GM12878 (cell line): Measurements from ENCODE around the gene ZNF574. TPM values are rescaled to one million over a fixed set of nuclear protein-coding genes. Genes with fewer than 3 reads are reported as not detected.

Source experiments
- ATAC-seq: fragments of 200-7000 bp; cut with Tn5 transposase; 3 replicates; pipeline ENCODE4 v1.9.1; 2020; ENCODE audit warnings: mild to moderate bottlenecking, moderate library complexity
- BruUV-seq: library from RNA; stranded (reverse); fragments of 400-500 nt; replicated peaks from 2 replicates; lab custom pipeline; 2021; lab: Mats Ljungman, UMichigan
- CTCF ChIA-PET: fragments of 300-600 bp; sonication (Branson Sonifier 250); formaldehyde crosslinking; extraction: SDS; loops from one replicate; lab custom pipeline; 2021; ENCODE audit warnings: inconsistent platforms; lab: Yijun Ruan, JAX
- POLR2A ChIA-PET: fragments of 350-600 bp; formaldehyde crosslinking; extraction: SDS; loops from one replicate; lab custom pipeline; 2021; ENCODE audit warnings: inconsistent platforms; lab: Charles Lee
- RAD21 ChIA-PET: fragments of 300-600 bp; sonication (Branson Sonifier 250); formaldehyde crosslinking; loops from one replicate; lab custom pipeline; 2023; ENCODE audit warnings: antibody characterized with exemption; ENCODE audit not compliant: unreplicated experiment; lab: Charles Lee
- SMC1A ChIA-PET: fragments of 300-600 bp; sonication (Branson Sonifier 250); formaldehyde crosslinking; loops from one replicate; lab custom pipeline; 2023; ENCODE audit not compliant: unreplicated experiment, uncharacterized antibody; lab: Charles Lee
- DNase-seq: peaks from one replicate; pipeline ENCODE4 v3.0.0-alpha.2; 2011; ENCODE audit warnings: low read depth, low spot score
- FAIRE-seq: peaks from 3 replicates; lab custom pipeline; 2011; peaks lifted over from hg19 to GRCh38; lab: Jason Lieb, UNC
- H2AFZ ChIP-seq: 2 replicates; pipeline ENCODE4 v1.6.0; 2011; ENCODE audit warnings: low read depth, low read length, control low read depth; ENCODE audit not compliant: control insufficient read depth
- H3K27ac ChIP-seq: 2 replicates; pipeline ENCODE4 v1.5.1; 2011; ENCODE audit warnings: control low read depth; ENCODE audit not compliant: control insufficient read depth, insufficient read depth
- H3K27me3 ChIP-seq, 2 experiments: replicated peaks in 1 of 2; 2 replicates each; pipeline versions ENCODE4 v1.6.0 to v1.6.1; 2011; ENCODE audit warnings: low read length in 1 of 2; ENCODE audit not compliant: control insufficient read depth in 2 of 2, insufficient read depth in 2 of 2
- H3K36me3 ChIP-seq, 2 experiments: 2 replicates each; pipeline ENCODE4 v1.5.1; 2011; ENCODE audit warnings: low read length in 1 of 2; ENCODE audit not compliant: control insufficient read depth in 2 of 2, insufficient read depth in 2 of 2
- H3K4me1 ChIP-seq: 2 replicates; pipeline ENCODE4 v1.6.1; 2011; ENCODE audit warnings: mild to moderate bottlenecking, low read length, moderate library complexity, mixed read lengths; ENCODE audit not compliant: control insufficient read depth, insufficient read depth
- H3K4me2 ChIP-seq: 2 replicates; pipeline ENCODE4 v1.6.0; 2011; ENCODE audit warnings: control low read depth; ENCODE audit not compliant: control insufficient read depth, insufficient read depth
- H3K4me3 ChIP-seq: fragments of 200-600 bp; sonication (generic); 2 replicates; pipeline ENCODE4 v1.5.1; 2016
- H3K79me2 ChIP-seq: 2 replicates; pipeline ENCODE4 v1.6.0; 2011; ENCODE audit warnings: low read length; ENCODE audit not compliant: control insufficient read depth, insufficient read depth
- H3K9ac ChIP-seq: 2 replicates; pipeline ENCODE4 v1.8.0; 2011; ENCODE audit warnings: low read length, control low read depth, mixed read lengths; ENCODE audit not compliant: control insufficient read depth, insufficient read depth
- H3K9me3 ChIP-seq: replicated peaks from 3 replicates; pipeline ENCODE4 v1.5.1; 2011; ENCODE audit warnings: mild to moderate bottlenecking, low read length; ENCODE audit not compliant: control insufficient read depth, insufficient read depth
- H4K20me1 ChIP-seq: 2 replicates; pipeline ENCODE4 v1.6.0; 2011; ENCODE audit not compliant: control insufficient read depth, insufficient read depth
- CREM ChIP-seq: IDR thresholded peaks from 2 replicates; pipeline ENCODE4 v1.6.1; 2014; ENCODE audit warnings: antibody characterized with exemption, low read depth
- FOXK2 ChIP-seq: fragments of 450-650 bp; IDR thresholded peaks from 2 replicates; pipeline ENCODE4 v1.6.1; 2017; ENCODE audit warnings: mild to moderate bottlenecking, moderate library complexity
- IKZF1 ChIP-seq: fragments of 450-650 bp; conservative IDR thresholded peaks from 2 replicates; pipeline ENCODE4 v1.6.1; 2017; ENCODE audit warnings: antibody characterized with exemption, mild to moderate bottlenecking
- JUND ChIP-seq: IDR thresholded peaks from 2 replicates; pipeline ENCODE4 v1.6.1; 2012; ENCODE audit warnings: low read depth, mild to moderate bottlenecking, low read length, improper control_type of control experiment, moderate library complexity
- NR2F1 ChIP-seq: fragments of 450-650 bp; conservative IDR thresholded peaks from 2 replicates; pipeline ENCODE4 v1.6.1; 2017; ENCODE audit warnings: mild to moderate bottlenecking
- RB1 ChIP-seq: fragments of 450-650 bp; formaldehyde crosslinking; IDR thresholded peaks from 2 replicates; pipeline ENCODE4 v1.6.1; 2017; ENCODE audit warnings: mild to moderate bottlenecking, borderline replicate concordance
- SP1 ChIP-seq: IDR thresholded peaks from one replicate; pipeline ENCODE4 v1.6.1; 2011; ENCODE audit warnings: low read depth, low read length
- WGBS: methylation state at CpG from one replicate; pipeline ENCODE4 v1.1.6; 2016; ENCODE audit warnings: low lambda C conversion rate; ENCODE audit not compliant: insufficient replicate concordance, insufficient coverage; ENCODE audit errors: missing lambda C conversion rate; 5-methylcytosine and 5-hydroxymethylcytosine counted together
- in situ Hi-C: fragments of 300-500 bp; cut with MboI; formaldehyde crosslinking; loops from 9 replicates; pipeline ENCODE4 v1.14.3; 2018; ENCODE audit warnings: mixed read lengths
- intact Hi-C: fragments of 100-400 bp; cut with micrococcal nuclease; formaldehyde crosslinking; loops from one replicate; pipeline ENCODE4 v1.14.2; 2022; ENCODE audit not compliant: unreplicated experiment
- polyA plus RNA-seq, 11 experiments: library from polyadenylated mRNA; depleted of rRNA in 4 of 11; unstranded in 6 of 11; stranded (reverse) in 5 of 11; fragments of >200 nt; fragmentation: Nextera tagmentation in 4 of 11; fragmentation: Illumina TruSeq in 1 of 11; extraction: Ambion mirVana in 4 of 11; extraction: Trizol in 1 of 11; gene quantifications; 1 replicate in 1 of 11; 2 replicates in 10 of 11; pipeline versions ENCODE4 v1.2.1 to v1.2.3, GENCODE V29; 2011 to 2016; ENCODE audit warnings: inconsistent platforms in 2 of 11, missing spikeins in 2 of 11, low read depth in 1 of 11
- total RNA-seq, 4 experiments: library from RNA; depleted of rRNA in 3 of 4; stranded (reverse); fragments of >200 nt in 3 of 4; fragmentation: Illumina TruSeq in 1 of 4; extraction: Trizol in 1 of 4; gene quantifications; 2 replicates each; pipeline versions ENCODE4 v1.2.1 to v1.2.3, GENCODE V29; 2013 to 2021
- TF ChIP-seq, protein P1 (sequence below): IDR thresholded peaks from 2 replicates; pipeline ENCODE4 v1.6.1; 2011; ENCODE audit warnings: low read depth, low read length, improper control_type of control experiment, borderline replicate concordance
- TF ChIP-seq, protein P2 (sequence below): IDR thresholded peaks from 2 replicates; pipeline ENCODE4 v1.6.1; 2011; ENCODE audit warnings: mild to moderate bottlenecking, low read depth, low read length, moderate library complexity; ENCODE audit not compliant: insufficient replicate concordance
- TF ChIP-seq, protein P3 (sequence below): IDR thresholded peaks from 2 replicates; pipeline ENCODE4 v1.6.1; 2011; ENCODE audit warnings: borderline replicate concordance, low read depth, mild to moderate bottlenecking, moderate library complexity, mixed read lengths, low read length; ENCODE audit not compliant: insufficient read depth; ENCODE audit errors: extremely low read length
- TF ChIP-seq, protein P4 (sequence below): fragments of 450-650 bp; IDR thresholded peaks from 2 replicates; pipeline ENCODE4 v1.6.1; 2017; ENCODE audit warnings: mild to moderate bottlenecking, moderate library complexity

ZNF574 gene
- total and polyA plus RNA-seq, 10 of the 15 experiments (the other 5 are each of a cell fraction or from before 2014, with no cell fraction given) = 0.32 to 25.6 (median 11.4) TPM

DNA sequence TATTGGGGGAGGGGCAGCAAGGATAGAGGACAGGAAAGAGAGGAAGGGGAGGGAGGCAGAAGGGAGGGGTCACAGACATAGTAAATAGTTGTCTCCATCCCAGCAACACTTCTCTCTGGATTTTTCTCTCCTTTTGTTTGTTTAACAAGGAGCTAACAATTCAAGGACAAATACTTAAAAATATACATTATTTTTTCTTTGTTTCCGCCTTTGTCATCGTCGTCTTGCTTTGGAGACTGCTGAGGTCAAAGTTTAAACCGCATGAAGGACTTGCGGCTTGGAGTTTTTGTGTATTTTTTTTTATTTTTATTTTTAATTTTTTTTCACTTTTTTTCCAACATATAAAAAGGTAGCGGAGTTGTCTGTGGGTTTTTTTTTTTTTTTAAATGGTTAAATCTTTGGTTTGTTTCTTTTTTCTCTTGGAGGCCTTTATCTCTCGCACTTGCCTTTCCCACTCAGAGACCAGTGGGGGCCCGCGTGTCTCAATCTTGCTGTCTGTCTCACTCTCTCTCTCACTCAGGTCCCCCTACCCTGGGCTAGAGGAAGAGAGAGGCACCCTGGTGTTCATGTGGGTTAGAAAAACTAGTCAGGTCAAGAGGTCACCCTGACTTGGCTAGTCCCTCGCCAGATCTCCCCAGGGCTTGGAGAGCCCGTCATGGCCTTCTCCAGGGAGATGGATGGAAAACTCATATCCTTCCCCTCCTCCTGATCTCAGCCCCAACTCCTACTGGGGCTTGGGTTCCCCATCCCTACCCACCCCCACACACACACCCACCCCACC is 11.0 kb downstream of the ZNF574 start:
- no peak for FAIRE-seq
- Histone ChIP-seq H3K9ac (no peak overlapping the region), H3K27me3 (no peaks in the 10 kb centered on the region), H3K4me2 (no peak overlapping the region), H3K27ac (no peak overlapping the region), H3K9me3 (no peaks in the 10 kb centered on the region), H3K36me3 (peaks cover 3 to 7% of the 10 kb centered on the region in 2 experiments; a peak in 3 of 4 replicates), H4K20me1 (no peaks in the 10 kb centered on the region), H3K4me1 (peaks cover 37% of the 10 kb centered on the region), H3K79me2 (no peaks in the 10 kb centered on the region), H2AFZ (no peak overlapping the region), H3K4me3 (no peak overlapping the region)
- ChIA-PET RAD21 (no interaction called here), POLR2A (no interaction called here), SMC1A (no interaction called here), CTCF (no interaction called here)
- no peak; the same call in 2 of the 3 replicates for ATAC-seq
- TSS peak; percentile 13 for BruUV-seq
- TF ChIP-seq, protein P1, sequence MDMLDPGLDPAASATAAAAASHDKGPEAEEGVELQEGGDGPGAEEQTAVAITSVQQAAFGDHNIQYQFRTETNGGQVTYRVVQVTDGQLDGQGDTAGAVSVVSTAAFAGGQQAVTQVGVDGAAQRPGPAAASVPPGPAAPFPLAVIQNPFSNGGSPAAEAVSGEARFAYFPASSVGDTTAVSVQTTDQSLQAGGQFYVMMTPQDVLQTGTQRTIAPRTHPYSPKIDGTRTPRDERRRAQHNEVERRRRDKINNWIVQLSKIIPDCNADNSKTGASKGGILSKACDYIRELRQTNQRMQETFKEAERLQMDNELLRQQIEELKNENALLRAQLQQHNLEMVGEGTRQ = no peak
- TF ChIP-seq, protein P2, sequence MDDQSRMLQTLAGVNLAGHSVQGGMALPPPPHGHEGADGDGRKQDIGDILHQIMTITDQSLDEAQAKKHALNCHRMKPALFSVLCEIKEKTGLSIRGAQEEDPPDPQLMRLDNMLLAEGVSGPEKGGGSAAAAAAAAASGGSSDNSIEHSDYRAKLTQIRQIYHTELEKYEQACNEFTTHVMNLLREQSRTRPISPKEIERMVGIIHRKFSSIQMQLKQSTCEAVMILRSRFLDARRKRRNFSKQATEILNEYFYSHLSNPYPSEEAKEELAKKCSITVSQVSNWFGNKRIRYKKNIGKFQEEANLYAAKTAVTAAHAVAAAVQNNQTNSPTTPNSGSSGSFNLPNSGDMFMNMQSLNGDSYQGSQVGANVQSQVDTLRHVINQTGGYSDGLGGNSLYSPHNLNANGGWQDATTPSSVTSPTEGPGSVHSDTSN = no peak
- TF ChIP-seq, protein P3, sequence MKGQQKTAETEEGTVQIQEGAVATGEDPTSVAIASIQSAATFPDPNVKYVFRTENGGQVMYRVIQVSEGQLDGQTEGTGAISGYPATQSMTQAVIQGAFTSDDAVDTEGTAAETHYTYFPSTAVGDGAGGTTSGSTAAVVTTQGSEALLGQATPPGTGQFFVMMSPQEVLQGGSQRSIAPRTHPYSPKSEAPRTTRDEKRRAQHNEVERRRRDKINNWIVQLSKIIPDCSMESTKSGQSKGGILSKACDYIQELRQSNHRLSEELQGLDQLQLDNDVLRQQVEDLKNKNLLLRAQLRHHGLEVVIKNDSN = no peak
- TF ChIP-seq IKZF1 = no peak
- no peak for TF ChIP-seq CREM
- TF ChIP-seq JUND = no peak
- TF ChIP-seq RB1 = no peak
- TF ChIP-seq, protein P4, sequence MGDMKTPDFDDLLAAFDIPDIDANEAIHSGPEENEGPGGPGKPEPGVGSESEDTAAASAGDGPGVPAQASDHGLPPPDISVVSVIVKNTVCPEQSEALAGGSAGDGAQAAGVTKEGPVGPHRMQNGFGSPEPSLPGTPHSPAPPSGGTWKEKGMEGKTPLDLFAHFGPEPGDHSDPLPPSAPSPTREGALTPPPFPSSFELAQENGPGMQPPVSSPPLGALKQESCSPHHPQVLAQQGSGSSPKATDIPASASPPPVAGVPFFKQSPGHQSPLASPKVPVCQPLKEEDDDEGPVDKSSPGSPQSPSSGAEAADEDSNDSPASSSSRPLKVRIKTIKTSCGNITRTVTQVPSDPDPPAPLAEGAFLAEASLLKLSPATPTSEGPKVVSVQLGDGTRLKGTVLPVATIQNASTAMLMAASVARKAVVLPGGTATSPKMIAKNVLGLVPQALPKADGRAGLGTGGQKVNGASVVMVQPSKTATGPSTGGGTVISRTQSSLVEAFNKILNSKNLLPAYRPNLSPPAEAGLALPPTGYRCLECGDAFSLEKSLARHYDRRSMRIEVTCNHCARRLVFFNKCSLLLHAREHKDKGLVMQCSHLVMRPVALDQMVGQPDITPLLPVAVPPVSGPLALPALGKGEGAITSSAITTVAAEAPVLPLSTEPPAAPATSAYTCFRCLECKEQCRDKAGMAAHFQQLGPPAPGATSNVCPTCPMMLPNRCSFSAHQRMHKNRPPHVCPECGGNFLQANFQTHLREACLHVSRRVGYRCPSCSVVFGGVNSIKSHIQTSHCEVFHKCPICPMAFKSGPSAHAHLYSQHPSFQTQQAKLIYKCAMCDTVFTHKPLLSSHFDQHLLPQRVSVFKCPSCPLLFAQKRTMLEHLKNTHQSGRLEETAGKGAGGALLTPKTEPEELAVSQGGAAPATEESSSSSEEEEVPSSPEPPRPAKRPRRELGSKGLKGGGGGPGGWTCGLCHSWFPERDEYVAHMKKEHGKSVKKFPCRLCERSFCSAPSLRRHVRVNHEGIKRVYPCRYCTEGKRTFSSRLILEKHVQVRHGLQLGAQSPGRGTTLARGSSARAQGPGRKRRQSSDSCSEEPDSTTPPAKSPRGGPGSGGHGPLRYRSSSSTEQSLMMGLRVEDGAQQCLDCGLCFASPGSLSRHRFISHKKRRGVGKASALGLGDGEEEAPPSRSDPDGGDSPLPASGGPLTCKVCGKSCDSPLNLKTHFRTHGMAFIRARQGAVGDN = no peak
- TF ChIP-seq FOXK2 = no peak
- no peak; the same call in 1 of the 2 replicates for TF ChIP-seq NR2F1
- no peak for TF ChIP-seq SP1
- WGBS = 32% methylated on average over 11 of the region's 11 CpGs
- intact Hi-C loops = no loop called here
- no peak for DNase-seq
- in situ Hi-C loops = no loop called here
